ENCODE measurements around the gene ZNF8.
A peak's percentile ranks its signal among the peaks of the same experiment; 100 is the strongest.

Gene ZNF8

GRCh38 chr19:58326501-58326913, 47.8 kb downstream of the ZNF8 start:
- peaks cover 6% of the 10 kb centered on the region; the same call in 1 of the 2 replicates for H3K79me2 ChIP-seq (ENCODE audit: insufficient read depth, low read length)
- no peaks in the 10 kb centered on the region for H3K9me2 ChIP-seq (replicated peaks; ENCODE audit: insufficient read depth, low read length)
- peak overlapping the region; percentile 82 for H3K4me3 ChIP-seq (ENCODE audit: insufficient read depth, low read length, poor library complexity, severe bottlenecking)
- no peaks in the 10 kb centered on the region for H3K36me3 ChIP-seq (ENCODE audit: low read length)
- H3K27me3 ChIP-seq (ENCODE audit: low read length), result no peaks in the 10 kb centered on the region
- peak overlapping the region; percentile 72 for H3K9ac ChIP-seq (ENCODE audit: low read length)
- H3K27ac ChIP-seq (ENCODE audit: low read depth, low read length), result no peak overlapping the region
- H3K4me2 ChIP-seq (ENCODE audit: low read depth, low read length, poor library complexity, severe bottlenecking), result peak overlapping the region; percentile 66
- H3K9me3 ChIP-seq (ENCODE audit: insufficient read depth, low read length), result no peaks in the 10 kb centered on the region
- no peak for TF ChIP-seq CTCF (IDR thresholded peaks at IDR 0.05; ENCODE audit: insufficient read depth, low read length, poor library complexity, severe bottlenecking)
- no peak for TF ChIP-seq EZH2phosphoT487 (conservative IDR thresholded peaks at IDR 0.05; ENCODE audit: low read length)
- H4K20me1 ChIP-seq (ENCODE audit: low read depth, low read length), result no peaks in the 10 kb centered on the region
- H3F3A ChIP-seq (ENCODE audit: insufficient read depth), result no peaks in the 10 kb centered on the region
- peak overlapping the region; percentile 10 for H2AFZ ChIP-seq (ENCODE audit: low read depth, low read length, severe bottlenecking)

GRCh38 chr19:58326914-58327726, 48.4 kb downstream of the ZNF8 start, which contains the start of gene ZSCAN22:
Gene ZSCAN22 (plus strand): TSS chr19:58326994. CDS start chr19:58334803, 7,809 bp downstream.
- peak within 1 kb of the TSS; percentile 66 for H3K4me2 ChIP-seq (ENCODE audit: low read depth, low read length, poor library complexity, severe bottlenecking)
- H3K4me3 ChIP-seq (ENCODE audit: insufficient read depth, low read length, poor library complexity, severe bottlenecking), result peak within 1 kb of the TSS; percentile 82
- no peaks in the 10 kb centered on the region for H3F3A ChIP-seq (ENCODE audit: insufficient read depth)
- no peaks in the 10 kb centered on the region for H3K27me3 ChIP-seq (ENCODE audit: low read length)
- H3K9me3 ChIP-seq (ENCODE audit: insufficient read depth, low read length), result no peaks in the 10 kb centered on the region
- H4K20me1 ChIP-seq (ENCODE audit: low read depth, low read length), result no peaks in the 10 kb centered on the region
- H3K9ac ChIP-seq (ENCODE audit: low read length), result peak within 1 kb of the TSS; percentile 72
- H3K36me3 ChIP-seq (ENCODE audit: low read length), result no peaks in the 10 kb centered on the region
- TF ChIP-seq CTCF (IDR thresholded peaks at IDR 0.05; ENCODE audit: insufficient read depth, low read length, poor library complexity, severe bottlenecking), result no peak
- no peak for TF ChIP-seq EZH2phosphoT487 (conservative IDR thresholded peaks at IDR 0.05; ENCODE audit: low read length)
- H3K79me2 ChIP-seq (ENCODE audit: insufficient read depth, low read length), result peaks cover 6% of the 10 kb centered on the region; the same call in 1 of the 2 replicates
- H3K27ac ChIP-seq (ENCODE audit: low read depth, low read length), result no peak within 1 kb of the TSS
- H3K9me2 ChIP-seq (replicated peaks; ENCODE audit: insufficient read depth, low read length), result no peaks in the 10 kb centered on the region
- peak within 1 kb of the TSS; percentile 10 for H2AFZ ChIP-seq (ENCODE audit: low read depth, low read length, severe bottlenecking)

- no peaks in the 10 kb centered on the region for H3K36me3 ChIP-seq (ENCODE audit: low read length)
- H3K4me3 ChIP-seq (ENCODE audit: insufficient read depth, low read length, poor library complexity, severe bottlenecking), result no peak overlapping the region
- no peaks in the 10 kb centered on the region for H3K27me3 ChIP-seq (ENCODE audit: low read length)
- H4K20me1 ChIP-seq (ENCODE audit: low read depth, low read length), result no peaks in the 10 kb centered on the region
- no peaks in the 10 kb centered on the region for H3F3A ChIP-seq (ENCODE audit: insufficient read depth)
- no peak overlapping the region for H2AFZ ChIP-seq (ENCODE audit: low read depth, low read length, severe bottlenecking)
- peaks cover 10% of the 10 kb centered on the region; the same call in 1 of the 2 replicates for H3K79me2 ChIP-seq (ENCODE audit: insufficient read depth, low read length)
- no peak overlapping the region for H3K9ac ChIP-seq (ENCODE audit: low read length)
- H3K9me3 ChIP-seq (ENCODE audit: insufficient read depth, low read length), result no peaks in the 10 kb centered on the region
- no peak overlapping the region for H3K4me2 ChIP-seq (ENCODE audit: low read depth, low read length, poor library complexity, severe bottlenecking)
- TF ChIP-seq EZH2phosphoT487 (conservative IDR thresholded peaks at IDR 0.05; ENCODE audit: low read length) (no peak), CTCF (IDR thresholded peaks at IDR 0.05; ENCODE audit: insufficient read depth, low read length, poor library complexity, severe bottlenecking) (no peak)
- H3K27ac ChIP-seq (ENCODE audit: low read depth, low read length), result no peak overlapping the region
- no peaks in the 10 kb centered on the region for H3K9me2 ChIP-seq (replicated peaks; ENCODE audit: insufficient read depth, low read length)
These were observed 50.2 kb downstream of the ZNF8 start for GRCh38 chr19:58328999-58329398.
